Peyer's patch (tissue), 4 donors: Measurements from ENCODE around the gene THBS1. TPM values are rescaled to one million over a fixed set of nuclear protein-coding genes. Genes with fewer than 3 reads are reported as not detected.

ENCODE experiments used
- DNase-seq, 3 donors: peaks; one replicate each; pipeline ENCODE4 v3.0.0-alpha.2; 2017 to 2019
- H3K27ac ChIP-seq, 4 donors: fragments of 200-600 bp; sonication (generic); one replicate each; pipeline ENCODE4 v1.5.1; 2016 to 2019
- H3K27me3 ChIP-seq, 2 donors: fragments of 200-600 bp; sonication (generic); one replicate each; pipeline ENCODE4 v1.5.1; 2019
- H3K36me3 ChIP-seq, 3 donors: fragments of 200-600 bp; sonication (generic); one replicate each; pipeline ENCODE4 v1.5.1; 2016 to 2019
- H3K4me1 ChIP-seq, 4 donors: fragments of 200-600 bp; sonication (generic); one replicate each; pipeline ENCODE4 v1.5.1; 2016 to 2019
- H3K4me3 ChIP-seq, 4 donors: fragments of 200-600 bp; sonication (generic); 1 replicate in 3 of 4; 2 replicates in 1 of 4; pipeline ENCODE4 v1.5.1; 2016 to 2019; ENCODE audit warnings: mild to moderate bottlenecking in 1 of 4
- H3K9me3 ChIP-seq, 4 donors: fragments of 200-600 bp; sonication (generic); one replicate each; pipeline ENCODE4 v1.5.1; 2016 to 2019; ENCODE audit warnings: mild to moderate bottlenecking in 1 of 4
- CTCF ChIP-seq, 6 experiments: fragments of 450-650 bp in 4 of 6; fragments of 200-600 bp in 2 of 6; sonication (generic) in 1 of 6; IDR thresholded peaks; one replicate each; pipeline ENCODE4 v1.5.1; 2017 to 2019; ENCODE audit warnings: antibody characterized with exemption in 6 of 6, mild to moderate bottlenecking in 3 of 6, moderate library complexity in 1 of 6
- POLR2A ChIP-seq, 2 donors: fragments of 450-650 bp; IDR thresholded peaks; one replicate each; pipeline ENCODE4 v1.5.1; 2017; ENCODE audit warnings: antibody characterized with exemption in 2 of 2, mild to moderate bottlenecking in 2 of 2, moderate library complexity in 2 of 2
- total RNA-seq, 4 donors: library from RNA; depleted of rRNA; stranded (reverse); fragments of >200 nt; gene quantifications; one replicate each; pipeline ENCODE4 v1.1.0, GENCODE V29; 2016

Gene THBS1
- total RNA-seq, 4 donors from 2014 or later, result 68.7 to 784 (median 139) TPM

- no peaks in the 10 kb centered on the region for H3K9me3 ChIP-seq
- no peaks in the 10 kb centered on the region for H3K27me3 ChIP-seq
- no peak for DNase-seq
- no peak overlapping the region for H3K4me3 ChIP-seq
- peaks cover 0 to 70% (median 20%) of the 10 kb centered on the region in 4 donors for H3K4me1 ChIP-seq
- H3K27ac ChIP-seq, result peak overlapping the region; percentile 62 to 91 (median 74)
- TF ChIP-seq POLR2A (IDR thresholded peaks at IDR 0.05), result no peak
- TF ChIP-seq CTCF (IDR thresholded peaks at IDR 0.05), result no peak
- no peaks in the 10 kb centered on the region for H3K36me3 ChIP-seq
Observed at GRCh38 chr15:39625856-39626255, 45.0 kb downstream of the THBS1 start.

- TF ChIP-seq POLR2A (IDR thresholded peaks at IDR 0.05) (no peak), CTCF (IDR thresholded peaks at IDR 0.05) (no peak)
- Histone ChIP-seq H3K9me3 (no peaks in the 10 kb centered on the region), H3K27me3 (no peaks in the 10 kb centered on the region), H3K4me3 (no peak overlapping the region), H3K27ac (peak overlapping the region in 2 of 4 donors; percentile 50 to 91), H3K4me1 (peaks cover 0 to 60% (median 20%) of the 10 kb centered on the region in 4 donors), H3K36me3 (no peaks in the 10 kb centered on the region)
- DNase-seq, result no peak
Observed at GRCh38 chr15:39627451-39628143, 46.7 kb downstream of the THBS1 start.

GRCh38 chr15:39628144-39628508 is 47.2 kb downstream of the THBS1 start:
- H3K27me3 ChIP-seq, result no peaks in the 10 kb centered on the region
- no peak overlapping the region for H3K4me3 ChIP-seq
- no peak for TF ChIP-seq POLR2A (IDR thresholded peaks at IDR 0.05)
- TF ChIP-seq CTCF (IDR thresholded peaks at IDR 0.05), result peak in 2 of 6 experiments; percentile 16 to 21
- H3K27ac ChIP-seq, result peak overlapping the region; percentile 50 to 91 (median 69)
- no peaks in the 10 kb centered on the region for H3K36me3 ChIP-seq
- peaks cover 0 to 55% (median 19%) of the 10 kb centered on the region in 4 donors for H3K4me1 ChIP-seq
- H3K9me3 ChIP-seq, result no peaks in the 10 kb centered on the region
- no peak for DNase-seq

GRCh38 chr15:39628546-39629257 is 47.8 kb downstream of the THBS1 start:
- Histone ChIP-seq H3K9me3 (no peaks in the 10 kb centered on the region), H3K4me3 (no peak overlapping the region), H3K4me1 (peaks cover 0 to 49% (median 18%) of the 10 kb centered on the region in 4 donors), H3K36me3 (no peaks in the 10 kb centered on the region), H3K27me3 (no peaks in the 10 kb centered on the region), H3K27ac (peak overlapping the region; percentile 50 to 91 (median 69))
- TF ChIP-seq CTCF (IDR thresholded peaks at IDR 0.05) (no peak), POLR2A (IDR thresholded peaks at IDR 0.05) (no peak)
- DNase-seq, result peak in 1 of 3 donors; percentile 44

- H3K4me3 ChIP-seq, result no peak overlapping the region
- TF ChIP-seq POLR2A (IDR thresholded peaks at IDR 0.05) (peak in 1 of 2 donors; percentile 29), CTCF (IDR thresholded peaks at IDR 0.05) (no peak)
- no peaks in the 10 kb centered on the region for H3K27me3 ChIP-seq
- no peaks in the 10 kb centered on the region for H3K9me3 ChIP-seq
- H3K36me3 ChIP-seq, result no peaks in the 10 kb centered on the region
- DNase-seq, result peak; percentile 30 to 82 (median 57)
- H3K27ac ChIP-seq, result peak overlapping the region; percentile 50 to 91 (median 69)
- peaks cover 0 to 42% (median 18%) of the 10 kb centered on the region in 4 donors for H3K4me1 ChIP-seq
Observed at GRCh38 chr15:39629371-39629770, 48.5 kb downstream of the THBS1 start.
